GM13977 (cell line): Measurements from ENCODE around the gene TIAM1.

Experiments
- DNase-seq: peaks from one replicate; pipeline ENCODE4 v3.0.0; 2012; ENCODE audit warnings: low spot score
- CTCF ChIP-seq: IDR thresholded peaks from 2 replicates; pipeline ENCODE4 v1.5.1; 2012; ENCODE audit warnings: mild to moderate bottlenecking, control low read depth; ENCODE audit not compliant: insufficient read depth; ENCODE audit errors: extremely low read depth, missing control alignments
- in situ Hi-C: fragments of 300-500 bp; cut with MboI; formaldehyde crosslinking; loops from one replicate; pipeline ENCODE4 v1.12.0; 2022; ENCODE audit warnings: low sequenced_read_pairs, low pct_unique_long_range_greater_than_20kb, mixed read lengths, inconsistent platforms; ENCODE audit not compliant: unreplicated experiment

Gene TIAM1

GRCh38 chr21:31110430-31110829 is 233.6 kb downstream of the TIAM1 start:
- no peak for DNase-seq
- TF ChIP-seq CTCF, result no peak
- in situ Hi-C loops, result no loop called here

GRCh38 chr21:31107871-31108270 is 236.2 kb downstream of the TIAM1 start:
- in situ Hi-C loops, result loop anchor here (10.0 kb wide), 1 partner anchor 77 kb away; no protein-coding TSS in a partner anchor
- no peak for TF ChIP-seq CTCF

GRCh38 chr21:31107176-31107785 is 236.8 kb downstream of the TIAM1 start:
- no peak for TF ChIP-seq CTCF
- in situ Hi-C loops, result loop anchor here (10.0 kb wide), 1 partner anchor 78 kb away; no protein-coding TSS in a partner anchor
- no peak for DNase-seq

More at GRCh38 chr21:31107871-31108270, 236.2 kb downstream of the TIAM1 start:
- no peak for DNase-seq

DNA sequence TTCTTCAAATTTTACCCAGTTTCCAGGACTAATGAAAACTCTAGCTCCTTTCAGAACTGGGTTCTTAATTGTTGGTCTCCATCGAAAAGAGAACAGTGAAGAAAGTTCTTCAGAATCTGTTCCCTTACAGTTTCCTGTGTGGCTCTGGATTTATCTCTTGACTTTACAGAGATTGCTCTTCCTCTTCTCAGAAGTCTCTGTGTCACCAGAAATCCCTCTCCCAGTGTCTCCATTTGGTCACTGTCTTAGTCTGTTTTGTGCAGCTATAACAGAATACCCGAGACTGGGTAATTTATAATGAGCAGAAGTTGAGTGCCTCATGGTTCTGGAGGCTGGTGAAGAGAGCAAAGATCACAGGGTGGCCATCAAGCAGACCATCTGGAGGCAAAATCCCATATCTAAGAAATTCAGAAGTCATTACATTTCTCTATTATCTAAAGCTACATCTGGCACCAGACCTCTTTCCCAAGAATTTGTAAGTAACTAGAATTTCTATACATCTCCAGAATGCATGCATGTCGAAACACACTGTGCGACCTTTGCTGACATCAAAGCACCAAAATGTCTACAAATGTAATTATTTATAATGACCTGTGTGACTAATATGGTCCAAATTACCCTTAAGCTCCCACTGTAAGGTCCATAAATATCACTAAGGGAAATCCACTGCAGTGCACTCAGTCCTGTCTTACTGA is 240.3 kb downstream of the TIAM1 start:
- in situ Hi-C loops, result loop anchor here (10.0 kb wide), 1 partner anchor 81 kb away; no protein-coding TSS in a partner anchor
- no peak for TF ChIP-seq CTCF
- DNase-seq, result no peak

- in situ Hi-C loops, result loop anchor here (10.0 kb wide), 1 partner anchor 82 kb away; no protein-coding TSS in a partner anchor
These were observed 240.9 kb downstream of the TIAM1 start for GRCh38 chr21:31103163-31103562.

GRCh38 chr21:31099122-31099521 is 244.9 kb downstream of the TIAM1 start:
- no peak for TF ChIP-seq CTCF
- in situ Hi-C loops, result no loop called here
- no peak for DNase-seq

More at GRCh38 chr21:31103163-31103562, 240.9 kb downstream of the TIAM1 start:
- DNase-seq, result no peak
- no peak for TF ChIP-seq CTCF
